Measurements from ENCODE around the gene MYH15. TPM values are rescaled to one million over a fixed set of nuclear protein-coding genes. Genes with fewer than 3 reads are reported as not detected.

MYH15 gene
- total RNA-seq, 1 experiment from 2014 or later = 0.09 TPM

- ATAC-seq (no peak), DNase-seq (ENCODE audit: low spot score) (no peak)
- Mint-ChIP-seq H3K4me1 (no peaks in the 10 kb centered on the region), H3K9me3 (no peaks in the 10 kb centered on the region), H3K27ac (peak overlapping the region; percentile 23; the same call in 1 of the 2 replicates), H3K36me3 (peaks cover 52% of the 10 kb centered on the region), H3K27me3 (ENCODE audit: low read depth) (no peaks in the 10 kb centered on the region), H3K4me3 (no peak overlapping the region)
- ChIA-PET POLR2A (no interaction called here), CTCF (no interaction called here)
- no peak for TF ChIP-seq ZNF512 (CRISPR knock-in tag; IDR thresholded peaks at IDR 0.05; ENCODE audit: borderline replicate concordance)
- no peak for TF ChIP-seq ZNF425 (CRISPR knock-in tag; conservative IDR thresholded peaks at IDR 0.05)
- no peak for TF ChIP-seq MXD4 (CRISPR knock-in tag; IDR thresholded peaks at IDR 0.05; ENCODE audit: borderline replicate concordance)
- TF ChIP-seq ZBTB43 (CRISPR knock-in tag; IDR thresholded peaks at IDR 0.05) = no peak
Measured at GRCh38 chr3:108555966-108556581, 45.7 kb upstream of the MYH15 start.

GRCh38 chr3:108554913-108555571 lies 44.6 kb upstream of the MYH15 start:
- no peak overlapping the region for H3K27ac Mint-ChIP-seq
- TF ChIP-seq FOXP1 (CRISPR knock-in tag; IDR thresholded peaks at IDR 0.05; ENCODE audit: borderline replicate concordance) (no peak), SOX15 (CRISPR knock-in tag; IDR thresholded peaks at IDR 0.05) (no peak), TEAD1 (CRISPR knock-in tag; IDR thresholded peaks at IDR 0.05) (no peak), MAX (CRISPR knock-in tag; IDR thresholded peaks at IDR 0.05) (no peak), ZSCAN18 (CRISPR knock-in tag; IDR thresholded peaks at IDR 0.05) (no peak), ZNF396 (CRISPR knock-in tag; IDR thresholded peaks at IDR 0.05; ENCODE audit: borderline replicate concordance) (no peak), GRHL2 (CRISPR knock-in tag; IDR thresholded peaks at IDR 0.05; ENCODE audit: insufficient replicate concordance, severe bottlenecking) (no peak), E2F1 (CRISPR knock-in tag; IDR thresholded peaks at IDR 0.05) (no peak), OVOL2 (CRISPR knock-in tag; IDR thresholded peaks at IDR 0.05; ENCODE audit: borderline replicate concordance) (no peak), ZNF425 (CRISPR knock-in tag; conservative IDR thresholded peaks at IDR 0.05) (no peak), MYBL2 (CRISPR knock-in tag; IDR thresholded peaks at IDR 0.05) (no peak), ERG (CRISPR knock-in tag; IDR thresholded peaks at IDR 0.05) (no peak), ESRRA (CRISPR knock-in tag; IDR thresholded peaks at IDR 0.05; ENCODE audit: borderline replicate concordance) (no peak), TP53 (CRISPR knock-in tag; IDR thresholded peaks at IDR 0.05) (no peak), ZNF263 (CRISPR knock-in tag; IDR thresholded peaks at IDR 0.05; ENCODE audit: low read depth) (no peak), E2F5 (CRISPR knock-in tag; IDR thresholded peaks at IDR 0.05) (no peak), TEAD4 (CRISPR knock-in tag; IDR thresholded peaks at IDR 0.05) (no peak), MXD4 (CRISPR knock-in tag; IDR thresholded peaks at IDR 0.05; ENCODE audit: borderline replicate concordance) (no peak)
- no peaks in the 10 kb centered on the region for H3K4me1 Mint-ChIP-seq
- no peak overlapping the region for H3K4me3 Mint-ChIP-seq
- no peaks in the 10 kb centered on the region for H3K9me3 Mint-ChIP-seq
- no peak for ATAC-seq
- CTCF ChIA-PET = interaction anchor here (0.6 kb wide), 1 partner anchor 49 kb away, joined by 3 read pairs; no protein-coding TSS in a partner anchor
- DNase-seq (ENCODE audit: low spot score) = no peak
- POLR2A ChIA-PET = no interaction called here
- H3K36me3 Mint-ChIP-seq = peaks cover 43% of the 10 kb centered on the region
- no peaks in the 10 kb centered on the region for H3K27me3 Mint-ChIP-seq (ENCODE audit: low read depth)
